Fibroblast of upper back skin (primary cell): Measurements from ENCODE around the gene STIL.
A peak's percentile ranks its signal among the peaks of the same experiment; 100 is the strongest.
"Not testable (repeated sequence)": the region's sequence is repeated elsewhere in the genome, so short reads cannot be mapped to it uniquely, and the experiment has no call there.

Experiments
- DNase-seq: peaks from one replicate; pipeline ENCODE4 v3.0.0-alpha.2; 2013

The STIL gene

DNA sequence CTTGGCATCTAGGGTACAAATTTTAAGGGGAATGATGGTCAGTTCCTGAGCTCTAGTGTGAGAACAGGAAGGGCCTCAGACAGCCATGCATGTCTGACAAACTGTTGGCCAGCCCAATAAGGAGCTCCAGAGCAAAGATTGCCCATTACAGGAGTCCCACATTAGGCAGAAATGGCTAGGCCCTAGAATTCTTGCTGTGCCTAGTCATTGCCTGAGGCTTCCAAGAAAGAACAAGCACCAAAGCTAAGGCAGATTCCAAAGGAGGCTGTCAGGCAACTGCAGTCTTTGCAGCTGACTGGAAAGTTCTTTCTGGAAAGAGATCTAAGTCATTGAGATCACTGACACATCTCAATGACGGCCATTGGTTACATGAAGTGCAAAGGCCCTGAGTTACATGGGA is 3.9 kb upstream of the STIL start:
- DNase-seq = peak; percentile 91

DNA sequence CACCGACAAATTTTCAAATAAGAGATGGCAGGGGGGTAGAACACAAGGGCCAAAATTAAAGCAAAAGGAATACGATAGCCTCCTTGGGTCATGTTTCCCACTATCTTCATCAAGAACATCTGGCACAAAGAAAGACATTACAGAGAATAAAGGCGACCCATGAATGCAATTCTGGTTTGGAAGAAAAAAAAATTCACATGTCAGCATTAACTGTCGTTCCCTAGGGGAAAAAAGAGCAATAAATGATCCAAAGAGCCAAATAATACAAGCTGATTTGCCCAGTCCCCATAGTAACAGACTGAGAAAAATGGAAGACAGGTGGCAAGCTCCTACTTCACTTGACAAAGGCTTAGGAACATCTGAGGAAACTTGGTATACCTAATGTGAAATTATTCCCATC is 4.5 kb downstream of the STIL start:
- no peak for DNase-seq

DNA sequence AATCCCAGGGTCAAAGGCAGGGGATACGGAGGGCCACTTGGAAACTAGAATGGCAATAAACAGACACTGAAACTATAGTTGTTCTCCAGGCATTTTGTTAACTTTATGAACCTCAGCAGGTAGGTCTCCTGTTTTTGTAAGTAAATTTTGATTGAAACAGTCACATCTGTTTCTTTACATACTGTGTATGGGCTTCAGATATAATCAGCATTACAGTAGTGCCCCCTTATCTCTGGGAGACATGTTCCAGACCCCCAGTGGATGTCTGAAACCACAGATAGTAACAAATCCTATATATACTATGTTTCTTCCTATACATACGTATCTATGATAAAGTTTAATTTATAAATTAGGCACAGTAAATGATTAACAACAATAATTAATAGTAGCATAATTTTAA is 11.5 kb downstream of the STIL start:
- no peak for DNase-seq

DNA sequence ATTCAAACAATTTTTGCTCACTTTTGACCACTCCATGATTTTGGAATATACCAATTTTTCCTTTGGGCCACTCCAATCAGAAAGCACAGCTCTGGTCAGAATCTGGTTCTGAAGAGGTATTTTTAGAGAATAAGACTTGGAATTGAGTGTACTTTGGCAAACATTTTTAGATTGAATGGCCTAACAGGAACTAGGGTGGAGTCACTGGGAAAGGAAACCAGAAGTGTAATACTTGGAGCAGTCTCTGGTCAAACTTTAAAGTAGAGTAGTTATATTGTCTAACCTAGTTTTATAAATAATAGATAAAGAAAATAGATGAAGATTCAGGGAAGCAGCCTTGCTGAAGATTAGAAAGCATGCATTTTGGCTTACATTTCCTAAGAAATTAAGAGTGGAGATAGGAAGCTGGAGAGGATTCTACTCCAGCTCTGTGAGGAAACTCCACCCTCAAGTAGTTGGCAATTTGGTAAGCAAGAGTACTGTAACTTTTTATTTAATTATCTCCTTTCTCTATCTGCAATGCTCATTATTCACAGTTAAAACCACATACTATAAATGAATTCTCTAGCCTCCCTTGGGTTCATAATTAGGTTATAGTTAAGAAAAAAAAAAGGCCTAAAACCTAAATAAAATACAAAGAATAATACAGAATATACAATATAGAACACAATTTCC is 15.8 kb downstream of the STIL start:
- no peak for DNase-seq

DNA sequence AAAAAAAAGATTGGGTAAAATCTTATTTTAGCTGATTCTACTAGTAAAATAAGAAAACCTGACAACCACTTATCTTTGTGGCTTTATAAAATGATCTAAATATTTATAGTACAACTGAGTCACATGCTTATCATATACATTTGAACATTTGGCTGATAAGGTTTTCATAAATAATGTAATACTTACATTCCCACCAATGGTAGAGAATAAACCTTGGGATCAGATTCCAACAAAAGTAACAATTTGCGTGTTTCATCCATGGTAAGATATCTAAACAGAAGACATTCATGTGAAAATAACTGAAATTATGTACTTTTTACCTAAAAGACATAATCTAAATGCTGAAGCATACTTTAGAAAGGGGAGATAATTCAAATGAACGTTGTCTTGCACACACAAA is 18.4 kb downstream of the STIL start:
- no peak for DNase-seq

DNA sequence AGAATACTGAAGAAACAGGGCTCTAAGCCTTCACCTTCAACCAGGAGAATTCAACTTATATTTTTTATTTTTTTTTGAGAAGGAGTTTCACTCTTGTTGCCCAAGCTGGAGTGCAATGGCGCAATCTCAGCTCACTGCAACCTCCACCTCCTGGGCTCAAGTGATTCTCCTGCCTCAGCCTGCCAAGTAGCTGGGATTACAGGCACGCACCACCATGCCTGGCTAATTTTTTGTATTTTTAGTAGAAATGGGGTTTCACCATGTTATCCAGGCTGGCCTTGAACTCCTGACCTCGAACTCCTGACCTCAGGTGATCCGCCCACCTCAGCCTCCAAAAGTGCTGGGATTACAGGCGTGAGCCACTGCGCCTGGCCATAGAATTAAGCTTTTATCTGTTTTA is 19.1 kb downstream of the STIL start:
- DNase-seq = not testable (repeated sequence)

DNA sequence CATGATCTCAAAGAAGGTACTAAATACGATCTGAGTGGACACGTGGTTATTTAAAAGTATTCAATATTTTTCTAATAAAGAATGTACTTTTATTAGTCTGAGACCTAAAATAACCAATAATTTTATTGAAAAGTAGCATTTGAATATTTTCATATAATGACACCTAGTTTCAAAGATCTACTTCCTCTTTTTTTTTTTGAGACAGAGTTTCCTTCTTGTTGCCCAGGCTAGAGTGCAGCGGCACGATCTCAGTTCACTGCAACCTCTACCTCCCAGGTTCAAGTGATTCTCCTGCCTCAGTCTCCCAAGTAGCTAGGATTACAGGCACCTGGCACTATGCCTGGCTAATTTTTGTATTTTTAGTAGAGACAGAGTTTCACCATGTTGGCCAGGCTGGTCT is 25.8 kb downstream of the STIL start:
- not testable (repeated sequence) for DNase-seq

DNA sequence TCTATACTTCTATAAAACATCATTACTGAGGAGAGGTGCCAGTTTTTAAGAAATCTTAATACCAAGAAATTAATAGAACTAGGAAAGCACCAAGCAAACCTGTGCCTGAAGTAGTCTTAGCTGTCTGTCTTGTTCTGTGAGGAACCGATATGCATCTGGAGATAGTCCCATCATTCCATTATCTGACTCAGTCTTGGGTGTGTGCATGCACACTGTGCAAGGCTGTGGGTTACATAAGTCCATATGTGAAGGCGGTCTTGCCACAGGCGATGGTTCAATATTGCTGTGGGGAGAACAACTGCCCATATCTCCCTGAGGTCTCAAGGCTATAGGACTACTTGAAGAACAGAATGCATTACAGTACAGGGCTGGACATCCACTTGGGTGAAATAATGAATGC is 33.8 kb downstream of the STIL start:
- peak; percentile 6 for DNase-seq

DNA sequence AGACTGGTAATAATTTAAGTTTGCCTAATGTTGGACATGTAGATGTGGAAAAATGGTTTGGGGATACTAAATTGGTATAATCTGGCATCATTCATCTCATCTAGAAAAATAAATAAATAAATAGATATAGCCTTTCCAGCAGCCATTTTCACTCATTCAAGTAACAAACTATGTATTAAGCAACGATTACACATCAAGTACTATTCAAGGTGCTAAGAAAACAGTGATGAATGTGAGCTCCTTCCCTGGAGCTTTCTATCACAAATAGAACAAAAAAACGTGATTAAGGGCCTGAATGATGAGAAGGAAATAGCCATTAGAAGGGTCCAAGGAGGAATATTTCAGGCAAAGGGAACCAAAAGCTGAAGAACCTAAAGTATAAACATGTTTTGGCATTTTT is 37.1 kb downstream of the STIL start:
- no peak for DNase-seq

DNA sequence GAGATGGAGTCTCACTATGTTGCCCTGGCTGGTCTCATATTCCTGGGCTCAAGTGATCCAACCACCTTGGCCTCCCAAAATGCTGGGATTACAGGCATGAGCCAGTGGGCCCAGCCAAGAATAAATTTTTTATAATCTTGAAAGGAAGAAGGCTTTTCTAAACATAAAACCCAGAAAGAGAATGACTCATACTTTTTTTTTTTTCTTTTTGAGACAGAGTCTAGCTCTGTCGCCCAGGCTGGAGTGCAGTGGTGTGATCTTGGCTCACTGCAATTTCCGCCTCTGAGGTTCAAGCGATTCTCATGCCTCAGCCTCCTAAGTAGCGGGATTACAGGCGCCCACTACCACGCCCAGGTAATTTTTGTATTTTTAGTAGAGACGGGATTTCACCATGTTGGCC is 38.1 kb downstream of the STIL start:
- DNase-seq = not testable (repeated sequence)

DNA sequence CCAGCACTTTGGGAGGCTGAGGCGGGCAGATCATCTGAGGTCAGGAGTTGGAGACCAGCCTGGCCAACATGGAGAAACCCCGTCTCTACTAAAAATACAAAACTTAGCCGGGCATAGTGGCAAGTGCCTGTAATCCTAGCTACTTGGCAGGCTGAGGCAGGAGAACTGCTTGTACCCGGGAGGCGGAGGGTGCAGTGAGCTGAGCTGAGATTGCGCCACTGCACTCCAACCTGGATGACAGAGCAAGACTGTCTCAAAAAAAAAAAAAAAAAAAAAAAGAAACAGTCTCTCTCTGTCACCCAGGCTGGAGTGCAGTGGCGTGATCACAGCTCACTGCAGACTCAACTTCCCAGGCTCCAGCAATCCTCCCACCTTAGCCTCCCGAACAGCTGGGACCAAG is 48.4 kb downstream of the STIL start:
- DNase-seq = not testable (repeated sequence)

DNA sequence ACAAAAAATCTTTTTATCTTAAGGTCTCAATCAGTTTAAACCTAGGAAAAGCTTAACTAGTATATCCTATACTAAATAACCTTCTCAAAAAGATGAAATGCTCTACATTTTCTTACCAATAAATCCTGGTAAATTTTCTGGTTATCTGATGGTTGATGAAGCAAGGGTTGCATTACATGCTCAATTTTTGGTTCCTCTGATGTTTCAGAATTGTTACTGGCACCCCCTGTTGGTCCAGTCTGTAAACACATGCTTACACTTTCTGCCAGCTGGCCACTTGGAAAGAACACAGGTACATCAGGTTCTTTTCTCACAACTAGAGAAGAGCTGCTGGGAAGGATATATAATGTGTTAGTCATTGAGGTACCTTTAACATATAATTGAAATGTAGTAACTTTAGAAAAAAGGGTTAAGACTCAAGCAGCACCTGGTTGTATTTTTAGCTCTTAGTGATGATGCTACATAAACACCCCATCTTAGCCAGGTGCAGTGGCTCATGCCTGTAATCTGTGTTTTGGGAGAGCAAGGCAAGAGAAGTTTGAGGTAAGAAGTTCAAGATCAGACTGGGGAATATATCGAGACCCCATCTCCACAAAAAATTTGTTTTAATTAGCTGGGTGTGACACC is 51.0 kb downstream of the STIL start:
- peak; percentile 35 for DNase-seq

DNA sequence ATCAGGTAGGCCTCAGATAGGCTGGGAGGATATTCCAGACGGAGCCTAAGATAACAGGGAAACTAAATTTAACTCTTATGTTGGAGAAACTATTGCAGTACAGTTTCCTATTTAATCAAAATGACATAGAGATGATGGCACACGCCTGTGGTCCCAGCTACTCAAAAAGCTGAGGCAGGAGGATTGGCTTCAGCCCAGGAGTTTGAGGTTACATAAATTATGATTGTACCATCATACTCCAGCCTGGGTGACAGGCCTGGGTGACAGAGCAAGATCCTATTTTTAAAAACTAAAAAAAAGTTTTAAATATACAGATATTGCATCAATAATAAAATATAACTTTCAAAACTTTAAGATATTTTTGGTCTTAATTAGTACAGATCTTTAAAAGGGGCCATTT is 56.7 kb downstream of the STIL start:
- no peak for DNase-seq

DNA sequence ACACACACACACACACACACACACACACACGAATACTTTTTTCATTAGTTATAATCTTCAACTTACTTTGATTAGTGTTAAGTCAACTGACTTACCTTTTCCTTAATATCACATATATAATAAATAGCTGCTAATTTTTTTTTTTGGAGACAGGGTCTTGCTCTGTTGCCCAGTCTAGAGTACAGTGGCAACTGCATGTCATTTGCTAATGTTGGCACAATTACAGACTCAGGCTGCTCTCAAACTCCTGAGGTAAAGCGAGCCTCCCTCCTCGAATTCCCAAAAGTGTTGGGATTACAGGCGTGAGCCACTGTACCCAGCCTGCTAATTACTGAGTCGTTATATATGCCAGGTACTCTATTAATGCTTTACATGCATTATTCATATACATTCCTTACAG is 61.2 kb downstream of the STIL start:
- no peak for DNase-seq

DNA sequence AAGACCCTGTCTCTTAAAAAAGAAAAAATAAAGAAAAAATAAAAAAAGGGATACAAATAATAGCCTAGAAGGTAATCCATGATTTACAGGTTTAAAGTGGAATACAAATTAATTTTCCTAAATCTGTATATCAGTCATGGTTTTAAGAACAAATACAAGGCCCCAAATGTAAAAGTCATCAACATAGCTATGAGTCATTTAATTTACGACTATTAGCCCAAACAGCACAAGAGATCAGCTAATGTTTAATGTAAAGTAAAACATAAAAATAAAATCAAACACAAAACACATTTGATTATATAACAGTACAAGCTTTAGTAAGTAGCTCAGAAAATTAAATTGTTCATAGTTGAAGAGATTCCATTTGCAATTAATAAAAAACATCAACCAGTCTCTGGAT is 61.6 kb downstream of the STIL start:
- no peak for DNase-seq

DNA sequence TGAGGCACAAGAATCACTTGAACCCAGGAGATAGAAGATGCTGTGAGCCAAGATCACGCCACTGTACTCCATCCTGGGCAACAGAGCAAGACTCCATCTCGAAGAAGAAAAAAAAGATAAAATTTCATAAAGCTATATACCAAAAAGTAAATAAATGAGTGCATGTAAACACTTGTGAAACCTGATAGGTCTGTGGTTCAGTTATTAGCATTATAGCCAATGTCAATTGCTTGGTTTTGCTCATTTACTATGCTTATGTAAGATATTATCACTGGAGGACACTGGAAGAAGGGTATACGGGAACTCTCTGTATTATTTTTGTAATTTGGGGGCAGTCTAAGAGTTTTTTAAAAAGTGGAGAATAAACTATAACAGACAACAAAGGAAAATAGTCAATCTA is 64.2 kb downstream of the STIL start:
- DNase-seq = no peak

DNA sequence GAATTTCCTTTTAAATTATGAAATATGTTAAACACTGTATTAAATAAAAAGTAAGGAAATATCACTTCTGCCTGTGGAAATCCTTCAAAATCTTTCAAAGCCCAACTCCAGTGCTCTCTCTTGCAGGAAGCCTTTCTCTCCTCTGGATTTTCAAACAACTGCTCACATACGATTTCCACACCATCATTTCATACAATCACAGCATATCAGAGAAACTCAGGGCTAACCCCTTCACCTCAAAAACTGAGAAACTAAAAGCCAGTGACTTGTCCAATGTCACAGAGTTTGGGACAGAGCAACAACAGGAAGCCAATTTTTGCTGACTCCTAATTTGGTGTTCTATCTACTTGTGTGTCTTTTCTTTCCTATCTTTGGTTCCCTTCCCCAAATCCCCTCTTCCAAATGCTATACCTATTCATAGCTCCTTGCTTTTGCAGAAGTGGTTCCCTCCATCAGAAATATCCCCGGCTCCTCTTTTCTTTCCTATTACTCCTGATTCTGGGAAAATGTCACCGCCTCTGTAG is 69.5 kb downstream of the STIL start:
- DNase-seq = no peak

DNA sequence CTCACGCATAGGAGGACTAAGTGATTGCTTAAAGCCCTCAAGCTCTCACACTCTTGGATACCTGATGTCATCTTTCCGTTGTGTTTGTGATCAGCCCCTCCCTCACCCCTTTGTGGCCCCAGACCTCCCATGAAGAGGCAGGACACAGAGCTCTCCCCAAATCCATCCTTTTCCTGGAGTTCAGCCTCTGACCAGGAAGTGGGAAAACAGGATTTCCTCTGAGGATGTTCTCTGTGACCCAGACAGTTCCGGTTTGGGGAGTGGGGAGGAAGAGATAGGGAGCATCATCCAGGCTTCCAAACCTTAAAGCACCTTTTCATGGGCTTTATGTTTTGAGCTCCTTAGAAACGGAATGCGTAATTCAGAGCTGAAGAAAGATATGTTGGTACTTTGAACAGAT is 70.0 kb downstream of the STIL start:
- no peak for DNase-seq

DNA sequence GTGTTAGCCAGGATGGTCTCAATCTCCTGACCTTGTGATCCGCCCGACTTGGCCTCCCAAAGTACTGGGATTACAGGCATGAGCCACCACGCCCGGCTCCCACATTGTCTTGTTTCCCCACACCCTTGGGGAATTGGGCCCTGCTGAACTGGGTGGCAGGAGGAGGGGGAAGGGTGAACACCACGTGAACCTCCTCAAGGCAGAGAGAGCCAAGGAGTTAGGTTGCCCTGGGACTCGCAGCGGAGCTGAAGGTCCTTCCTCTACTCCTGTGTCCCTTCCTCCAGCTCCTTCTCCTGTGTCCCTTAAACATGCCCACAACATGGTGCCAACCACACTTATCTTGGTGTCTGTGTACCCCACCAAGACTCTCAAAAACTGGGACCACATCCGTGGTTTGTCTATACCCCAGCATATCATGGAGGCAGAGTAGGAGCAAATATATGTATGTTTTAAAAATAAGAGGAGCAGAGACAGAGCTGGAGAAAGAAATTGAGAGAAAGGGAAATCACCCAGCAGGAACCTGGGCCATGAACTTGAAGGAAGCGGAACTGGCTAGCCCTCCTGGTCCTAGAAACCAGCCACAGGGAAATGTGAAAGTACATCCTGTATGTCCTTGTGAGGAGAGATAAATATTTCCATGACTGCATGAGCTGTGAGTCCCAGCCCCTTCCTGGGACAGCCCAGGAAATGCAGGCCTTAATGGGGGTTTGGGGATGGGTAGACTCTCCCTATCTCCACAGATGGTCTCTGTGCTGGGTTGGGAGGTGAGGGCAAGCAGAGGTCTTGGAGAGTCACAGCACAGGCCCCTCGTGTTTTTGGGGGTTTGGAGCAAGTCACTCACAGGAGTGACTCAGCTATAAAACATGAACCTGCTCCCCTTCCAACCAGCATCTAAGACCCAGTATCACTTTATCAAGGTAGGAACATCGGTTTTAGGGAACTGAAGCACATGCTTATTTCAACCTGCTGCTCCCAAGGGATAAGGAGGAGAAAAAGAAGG is 72.5 kb downstream of the STIL start:
- DNase-seq = no peak

DNA sequence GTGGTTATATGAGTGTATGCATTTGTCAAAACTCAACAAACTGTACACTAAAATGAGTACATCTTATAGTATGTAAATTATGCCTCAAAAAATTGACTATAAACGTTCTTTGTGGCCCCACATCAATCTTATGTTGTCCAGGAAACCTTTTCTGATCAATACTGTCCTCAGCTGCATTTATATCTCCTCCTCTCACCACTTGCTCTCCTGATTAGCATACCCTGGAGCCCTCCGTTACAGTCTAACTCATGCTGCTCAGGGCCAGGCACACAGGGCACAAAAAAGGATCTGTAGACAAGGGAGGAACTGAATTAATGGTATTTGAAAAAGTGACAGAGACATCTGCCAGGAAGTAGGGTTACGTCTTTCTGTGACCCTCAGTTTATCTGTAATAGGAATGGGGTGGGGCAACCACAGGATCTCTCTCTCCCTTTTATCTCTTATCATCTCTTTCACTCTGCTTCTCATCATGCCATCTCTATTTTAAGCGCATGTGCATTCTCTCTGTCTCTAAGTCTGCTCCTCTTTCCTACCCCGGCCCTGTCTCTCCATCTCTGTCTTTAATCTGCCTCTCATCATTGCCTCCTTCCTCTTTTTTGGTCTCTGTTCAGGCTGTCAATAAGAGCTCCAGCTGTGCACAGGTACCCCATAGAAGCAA is 74.9 kb downstream of the STIL start:
- DNase-seq = no peak

DNA sequence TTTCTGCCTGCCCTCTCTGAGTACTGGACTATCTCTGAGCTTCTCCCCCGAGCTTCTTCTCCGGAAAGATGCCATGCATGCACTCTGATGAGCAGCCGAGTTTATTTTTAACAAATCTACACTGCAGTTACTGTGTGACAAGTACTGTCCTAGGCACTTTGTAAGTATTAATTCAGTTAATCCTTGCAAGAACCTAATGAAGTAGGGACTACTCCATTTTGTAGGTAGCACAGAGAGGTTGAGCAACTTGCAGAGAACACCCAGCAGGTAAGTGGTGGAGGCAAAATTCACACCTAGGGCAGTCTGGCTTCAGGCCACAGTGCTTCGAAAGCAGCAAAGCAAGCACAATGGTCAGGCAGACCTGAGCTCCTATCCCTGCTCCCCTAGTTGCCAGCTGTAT is 78.1 kb downstream of the STIL start:
- DNase-seq = no peak

DNA sequence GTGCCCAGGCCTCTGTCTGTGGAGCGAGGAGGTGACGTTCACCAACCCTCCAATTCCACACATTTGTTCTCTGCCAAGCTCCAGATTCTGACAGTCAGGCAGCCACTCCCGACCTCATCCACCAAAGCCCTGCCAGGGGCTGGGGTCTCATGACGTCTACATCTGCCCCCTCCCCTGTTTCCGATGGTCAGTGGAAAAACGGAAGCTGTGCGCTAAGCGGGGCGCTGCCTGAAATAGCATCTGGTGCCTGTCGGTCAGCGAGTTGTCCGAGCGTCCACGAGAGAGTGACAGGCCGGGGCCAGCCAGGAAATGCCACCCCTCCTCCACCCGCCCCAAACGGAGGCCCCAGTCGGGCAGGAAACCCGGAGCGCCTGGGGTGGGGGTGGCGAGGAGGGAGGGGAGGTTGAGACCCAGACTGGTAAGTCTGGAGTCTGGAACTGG is 78.7 kb downstream of the STIL start:
- no peak for DNase-seq

DNA sequence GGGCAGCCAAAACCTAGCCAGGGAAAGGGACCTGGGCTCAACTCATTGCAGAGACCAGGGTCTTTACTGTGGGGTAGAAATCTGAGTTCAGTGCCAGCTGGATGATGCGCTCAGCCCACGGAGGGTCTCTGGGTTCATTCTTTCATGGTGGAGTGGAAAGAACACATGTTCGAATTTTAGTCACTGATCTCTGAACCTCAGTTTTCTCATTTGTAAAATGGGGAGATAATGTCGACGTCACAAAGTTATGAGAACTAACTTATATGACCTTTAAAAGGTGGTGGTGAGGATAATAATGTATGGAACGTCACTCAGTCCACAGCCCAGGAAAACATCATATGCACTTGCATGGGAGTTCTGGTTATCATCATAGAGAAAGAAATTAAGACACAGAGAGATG is 80.8 kb downstream of the STIL start:
- no peak for DNase-seq
